HCT116 (cell line): ENCODE measurements around the gene NXPE4. TPM values are rescaled to one million over a fixed set of nuclear protein-coding genes. Genes with fewer than 3 reads are reported as not detected.

Experiments used
- ATAC-seq: fragments of 200-7000 bp; cut with Tn5 transposase; 2 replicates; pipeline ENCODE4 v1.9.1; 2020; ENCODE audit warnings: mild to moderate bottlenecking, moderate library complexity
- BruUV-seq: library from RNA; stranded (reverse); fragments of 400-500 nt; replicated peaks from 2 replicates; lab custom pipeline; 2021; lab: Mats Ljungman, UMichigan
- CTCF ChIA-PET: fragments of 300-600 bp; sonication (Branson Sonifier 250); formaldehyde crosslinking; loops from one replicate; lab custom pipeline; 2021; ENCODE audit warnings: antibody characterized with exemption; lab: Charles Lee
- POLR2A ChIA-PET: fragments of 300-600, 350-600 bp; sonication (Branson Sonifier 250); formaldehyde crosslinking; loops from one replicate; lab custom pipeline; 2021; ENCODE audit warnings: antibody characterized with exemption; lab: Charles Lee
- RAD21 ChIA-PET, 2 experiments: fragments of 300-600 bp; sonication (Branson Sonifier 250); formaldehyde crosslinking; loops; one replicate each; lab custom pipeline; 2023; ENCODE audit warnings: low total read pairs in 2 of 2; ENCODE audit not compliant: uncharacterized antibody in 2 of 2, unreplicated experiment in 2 of 2, low non-redundant PET in 1 of 2; lab: Charles Lee
- DNase-seq: peaks from one replicate; pipeline ENCODE4 v3.0.0-alpha.2; 2010; ENCODE audit warnings: low read depth, low spot score
- H2AFZ ChIP-seq: fragments of 200-600 bp; shearing (Covaris generic), sonication (generic); 2 replicates; pipeline ENCODE4 v1.6.1; 2017; ENCODE audit warnings: low read depth, mixed run types, mixed read lengths, antibody characterized with exemption, low read length; ENCODE audit not compliant: poor library complexity, severe bottlenecking
- H3K27ac ChIP-seq: 2 replicates; pipeline ENCODE4 v1.5.1; 2012; ENCODE audit warnings: low read depth, low read length
- H3K27me3 ChIP-seq: fragments of 200-600 bp; sonication (generic); 2 replicates; pipeline ENCODE4 v1.6.1; 2016; ENCODE audit warnings: mixed run types, low read length, mixed read lengths; ENCODE audit not compliant: insufficient read depth
- H3K36me3 ChIP-seq, 2 experiments: fragments of 200-500 bp in 1 of 2; fragments of 200-600 bp in 1 of 2; sonication (Bioruptor generic) in 1 of 2; sonication (generic) in 1 of 2; 2 replicates each; pipeline versions ENCODE4 v1.5.1 to v1.6.1; 2014 to 2016; ENCODE audit warnings: low read length in 2 of 2, inconsistent platforms in 1 of 2, mixed read lengths in 1 of 2, mixed run types in 1 of 2; ENCODE audit not compliant: insufficient read depth in 2 of 2, control insufficient read depth in 1 of 2
- H3K4me1 ChIP-seq, 2 experiments: fragments of 200-600 bp in 1 of 2; sonication (generic) in 1 of 2; 2 replicates each; pipeline versions ENCODE4 v1.5.1 to v1.6.1; 2012 to 2017; ENCODE audit warnings: low read length in 2 of 2, inconsistent platforms in 1 of 2, mild to moderate bottlenecking in 1 of 2, mixed read lengths in 1 of 2, mixed run types in 1 of 2, moderate library complexity in 1 of 2; ENCODE audit not compliant: insufficient read depth in 2 of 2, control insufficient read depth in 1 of 2
- H3K4me2 ChIP-seq: fragments of 200-600 bp; sonication (generic); 2 replicates; pipeline ENCODE4 v1.6.1; 2017; ENCODE audit warnings: mixed run types, low read length, mixed read lengths
- H3K4me3 ChIP-seq, 2 experiments: fragments of 200-600 bp in 1 of 2; sonication (generic) in 1 of 2; replicated peaks in 1 of 2; 2 replicates each; pipeline ENCODE4 v1.5.1; 2011 to 2016; ENCODE audit warnings: low read length in 2 of 2, control low read depth in 1 of 2, low read depth in 1 of 2, mild to moderate bottlenecking in 1 of 2, mixed read lengths in 1 of 2, mixed run types in 1 of 2
- H3K79me2 ChIP-seq: fragments of 200-600 bp; sonication (generic); 2 replicates; pipeline ENCODE4 v1.6.1; 2017; ENCODE audit warnings: mild to moderate bottlenecking, mixed run types, low read length, moderate library complexity, mixed read lengths; ENCODE audit not compliant: insufficient read depth
- H3K9ac ChIP-seq: fragments of 200-600 bp; sonication (generic); 2 replicates; pipeline ENCODE4 v1.6.1; 2016; ENCODE audit warnings: low read length, mixed read lengths
- H3K9me2 ChIP-seq: fragments of 200-600 bp; sonication (generic), shearing (Covaris generic); 2 replicates; pipeline ENCODE4 v1.6.1; 2017; ENCODE audit warnings: mixed run types, mild to moderate bottlenecking, moderate library complexity; ENCODE audit not compliant: insufficient read depth
- H3K9me3 ChIP-seq, 2 experiments: fragments of 200-500 bp in 1 of 2; fragments of 200-600 bp in 1 of 2; sonication (Bioruptor generic) in 1 of 2; sonication (generic) in 1 of 2; 2 replicates each; pipeline ENCODE4 v1.6.1; 2014 to 2017; ENCODE audit warnings: low read length in 2 of 2, mixed read lengths in 2 of 2, inconsistent platforms in 1 of 2, low read depth in 1 of 2, mild to moderate bottlenecking in 1 of 2, mixed run types in 1 of 2, moderate library complexity in 1 of 2; ENCODE audit not compliant: control insufficient read depth in 1 of 2, insufficient read depth in 1 of 2
- H4K20me1 ChIP-seq: fragments of 200-600 bp; sonication (generic), shearing (Covaris generic); 2 replicates; pipeline ENCODE4 v1.6.1; 2017; ENCODE audit warnings: mixed run types, mild to moderate bottlenecking, moderate library complexity; ENCODE audit not compliant: insufficient read depth
- CBX3 ChIP-seq: IDR thresholded peaks from 2 replicates; pipeline ENCODE4 v1.6.1; 2012; ENCODE audit warnings: low read depth
- CEBPB ChIP-seq: IDR thresholded peaks from 2 replicates; pipeline ENCODE4 v1.6.1; 2012; ENCODE audit warnings: low read depth
- CTCF ChIP-seq, 3 experiments: fragments of 200-600 bp in 1 of 3; sonication (generic) in 1 of 3; IDR thresholded peaks in 2 of 3; conservative IDR thresholded peaks in 1 of 3; 2 replicates each; pipeline ENCODE4 v1.5.1; 2012 to 2017; ENCODE audit warnings: low read depth in 2 of 3, low read length in 2 of 3, antibody characterized with exemption in 1 of 3, borderline replicate concordance in 1 of 3, control low read depth in 1 of 3, mild to moderate bottlenecking in 1 of 3, mixed read lengths in 1 of 3, mixed run types in 1 of 3, moderate library complexity in 1 of 3; ENCODE audit not compliant: insufficient read depth in 1 of 3
- EGR1 ChIP-seq: IDR thresholded peaks from 2 replicates; pipeline ENCODE4 v1.6.1; 2012; ENCODE audit warnings: low read depth
- EZH2phosphoT487 ChIP-seq: fragments of 200-600 bp; IDR thresholded peaks from 2 replicates; pipeline ENCODE4 v1.6.1; 2018; ENCODE audit warnings: antibody characterized with exemption, borderline replicate concordance
- FOSL1 ChIP-seq: IDR thresholded peaks from 2 replicates; pipeline ENCODE4 v1.6.1; 2012; ENCODE audit warnings: low read depth
- JUND ChIP-seq: IDR thresholded peaks from 2 replicates; pipeline ENCODE4 v1.6.1; 2012
- RAD21 ChIP-seq: IDR thresholded peaks from 2 replicates; pipeline ENCODE4 v1.6.1; 2012; ENCODE audit warnings: low read depth, mild to moderate bottlenecking
- SP1 ChIP-seq: IDR thresholded peaks from 2 replicates; pipeline ENCODE4 v1.6.1; 2012; ENCODE audit warnings: low read depth
- SRF ChIP-seq: IDR thresholded peaks from 2 replicates; pipeline ENCODE4 v1.6.1; 2012; ENCODE audit warnings: low read depth
- TCF7L2 ChIP-seq: IDR thresholded peaks from 2 replicates; pipeline ENCODE4 v1.7.0; 2011; ENCODE audit warnings: borderline replicate concordance, inconsistent platforms; ENCODE audit not compliant: insufficient read depth, insufficient read length; ENCODE audit errors: extremely low read depth
- YY1 ChIP-seq: IDR thresholded peaks from 2 replicates; pipeline ENCODE4 v1.6.1; 2011; ENCODE audit warnings: low read length, low read depth, moderate library complexity, mild to moderate bottlenecking; ENCODE audit not compliant: insufficient replicate concordance; ENCODE audit errors: extremely low read depth
- ZBTB33 ChIP-seq: IDR thresholded peaks from 2 replicates; pipeline ENCODE4 v1.6.1; 2011; ENCODE audit warnings: mild to moderate bottlenecking, low read length, moderate library complexity; ENCODE audit not compliant: insufficient replicate concordance; ENCODE audit errors: extremely low read depth
- intact Hi-C: fragments of 100-400 bp; cut with micrococcal nuclease; formaldehyde crosslinking; loops from 2 replicates; pipeline ENCODE4 v1.10.0; 2022
- total RNA-seq: library from RNA; stranded (reverse); gene quantifications from one replicate; pipeline ENCODE4 v1.2.1, GENCODE V29; 2021; ENCODE audit not compliant: unreplicated experiment

NXPE4 gene
- total RNA-seq, 1 experiment from 2014 or later = not detected

DNA sequence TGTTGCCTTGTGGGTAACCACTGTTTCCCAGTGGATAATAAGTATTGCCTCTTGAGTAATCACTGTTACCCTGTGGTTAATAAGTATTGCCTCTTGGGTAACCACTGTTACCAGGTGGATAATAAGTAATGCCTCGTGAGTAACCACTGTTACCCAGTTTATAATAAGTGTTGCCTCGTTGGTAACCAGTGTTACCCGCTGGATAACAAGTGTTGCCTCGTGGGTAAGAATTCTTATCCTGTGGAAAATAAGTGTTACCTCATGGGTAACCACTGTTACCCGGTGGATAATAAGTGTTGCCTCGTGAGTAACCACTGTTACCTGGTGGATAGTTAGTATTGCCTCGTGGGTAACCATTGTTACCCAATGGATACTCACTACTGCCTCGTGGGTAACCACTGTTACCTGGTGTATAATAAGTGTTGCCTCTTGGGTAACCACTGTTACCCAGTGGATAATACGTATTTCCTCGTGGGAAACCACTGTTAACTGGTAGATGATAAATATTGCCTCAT is 24.1 kb upstream of the NXPE4 start:
- intact Hi-C loops = no loop called here
- Histone ChIP-seq H3K79me2 (no peaks in the 10 kb centered on the region), H4K20me1 (no peaks in the 10 kb centered on the region), H3K4me1 (no peaks in the 10 kb centered on the region), H3K27ac (no peak overlapping the region), H3K4me2 (no peak overlapping the region), H3K9ac (no peak overlapping the region), H2AFZ (no peak overlapping the region), H3K9me2 (no peaks in the 10 kb centered on the region), H3K36me3 (no peaks in the 10 kb centered on the region), H3K4me3 (no peak overlapping the region), H3K27me3 (no peaks in the 10 kb centered on the region), H3K9me3 (peaks cover 16 to 48% of the 10 kb centered on the region in 2 experiments; a peak in 2 of 4 replicates)
- TF ChIP-seq RAD21 (no peak), SRF (no peak)
- CTCF ChIA-PET = no interaction called here
- BruUV-seq = no TSS peak
- RAD21 ChIA-PET = no interaction called here
- POLR2A ChIA-PET = no interaction called here
- ATAC-seq (no peak), DNase-seq (no peak)

DNA sequence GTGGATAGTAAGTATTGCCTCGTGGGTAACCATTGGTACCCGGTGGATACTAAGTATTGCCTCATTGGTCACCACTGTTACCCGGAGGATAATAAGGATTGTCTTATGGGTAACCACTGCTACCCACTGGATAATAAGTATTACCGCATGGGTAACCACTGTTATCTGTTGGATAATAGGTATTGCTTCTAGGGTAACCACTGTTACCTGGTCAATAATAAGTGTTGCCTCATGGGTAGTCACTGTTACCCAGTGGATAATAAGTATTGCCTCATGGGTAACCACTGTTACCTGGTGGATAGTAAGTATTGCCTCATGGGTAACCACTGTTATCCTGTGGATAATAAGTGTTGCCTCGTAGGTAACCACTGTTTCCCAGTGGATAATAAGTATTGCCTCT is 22.6 kb upstream of the NXPE4 start:
- Histone ChIP-seq H3K27me3 (no peaks in the 10 kb centered on the region), H3K4me1 (no peaks in the 10 kb centered on the region), H3K9ac (no peak overlapping the region), H3K4me2 (no peak overlapping the region), H2AFZ (no peak overlapping the region), H3K27ac (no peak overlapping the region), H3K9me3 (peaks cover 16 to 45% of the 10 kb centered on the region in 2 experiments; a peak in 2 of 4 replicates), H4K20me1 (no peaks in the 10 kb centered on the region), H3K36me3 (no peaks in the 10 kb centered on the region), H3K79me2 (no peaks in the 10 kb centered on the region), H3K4me3 (no peak overlapping the region), H3K9me2 (no peaks in the 10 kb centered on the region)
- ChIA-PET CTCF (no interaction called here), POLR2A (no interaction called here), RAD21 (no interaction called here)
- DNase-seq (no peak), ATAC-seq (no peak)
- BruUV-seq = no TSS peak
- intact Hi-C loops = no loop called here
- TF ChIP-seq RAD21 (no peak), CBX3 (no peak), SRF (no peak), JUND (no peak), EGR1 (no peak), SP1 (no peak), YY1 (no peak), CTCF (IDR thresholded peaks at IDR 0.05 in 2 of 3, conservative IDR thresholded peaks at IDR 0.05 in 1 of 3; ENCODE audit: borderline replicate concordance in 1 of 3, insufficient read depth in 1 of 3, low read depth in 2 of 3, low read length in 2 of 3) (no peak), TCF7L2 (no peak), FOSL1 (no peak), EZH2phosphoT487 (no peak), CEBPB (no peak), ZBTB33 (no peak)
